T-helper 22 cell (primary cell): ENCODE results near the gene NDEL1.
A peak's percentile ranks its signal among the peaks of the same experiment; 100 is the strongest.
"Not testable (repeated sequence)": the region's sequence is repeated elsewhere in the genome, so short reads cannot be mapped to it uniquely, and the experiment has no call there.

Experiments used
- DNase-seq: peaks from one replicate; pipeline ENCODE4 v3.0.0-alpha.2; 2020; ENCODE audit warnings: low read depth

NDEL1 gene, protein sequence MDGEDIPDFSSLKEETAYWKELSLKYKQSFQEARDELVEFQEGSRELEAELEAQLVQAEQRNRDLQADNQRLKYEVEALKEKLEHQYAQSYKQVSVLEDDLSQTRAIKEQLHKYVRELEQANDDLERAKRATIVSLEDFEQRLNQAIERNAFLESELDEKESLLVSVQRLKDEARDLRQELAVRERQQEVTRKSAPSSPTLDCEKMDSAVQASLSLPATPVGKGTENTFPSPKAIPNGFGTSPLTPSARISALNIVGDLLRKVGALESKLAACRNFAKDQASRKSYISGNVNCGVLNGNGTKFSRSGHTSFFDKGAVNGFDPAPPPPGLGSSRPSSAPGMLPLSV

DNA sequence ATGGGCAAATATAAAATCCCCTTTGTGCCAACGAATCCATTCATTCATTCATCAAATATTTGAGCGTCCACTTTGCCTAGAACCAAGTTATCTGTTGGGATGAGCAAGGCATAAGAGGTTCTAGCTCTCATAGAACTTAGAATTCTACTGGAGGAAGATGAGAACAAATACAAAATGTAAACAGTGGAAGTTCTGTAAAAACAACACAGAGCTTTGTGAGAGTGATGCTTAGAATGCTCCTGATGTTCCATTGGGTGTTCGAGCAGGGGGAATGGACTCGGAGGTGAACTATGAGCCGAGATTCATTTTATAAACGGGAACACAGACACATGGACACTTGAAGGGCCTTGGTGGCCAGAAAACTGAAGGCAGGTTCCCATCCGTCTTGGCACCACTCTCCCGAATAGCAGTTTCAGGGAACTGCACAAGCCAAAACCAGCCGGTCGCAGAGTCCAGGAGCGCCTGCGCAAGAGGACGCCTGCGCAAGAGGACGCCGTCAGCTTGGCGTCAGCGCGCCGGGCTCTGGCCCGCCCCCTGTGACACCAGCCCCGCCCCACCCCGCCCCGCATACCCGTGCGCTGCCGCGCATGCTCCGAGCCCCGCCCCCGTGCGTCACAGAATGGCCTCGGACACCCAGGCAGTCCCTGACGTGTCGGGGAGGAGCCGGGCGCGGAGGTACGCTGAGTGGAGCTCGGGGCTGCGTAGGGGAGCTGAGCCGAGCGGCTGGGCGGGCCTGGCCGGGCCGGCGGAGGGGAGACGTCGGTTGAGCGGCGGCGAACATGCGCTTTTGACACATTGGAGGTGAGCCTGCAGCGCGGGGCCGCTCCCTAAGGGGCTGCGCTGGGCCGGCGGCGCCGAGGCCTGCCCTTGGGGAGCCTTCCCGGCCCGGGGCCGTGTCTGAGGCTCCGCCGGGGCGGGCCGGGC, at the start of gene NDEL1:
Gene NDEL1, plus strand, starts transcription at position 640 of the 924 bp plus-strand sequence. CDS start 8,388 bp downstream, outside the sequence.
- DNase-seq, result peak; percentile 99

DNA sequence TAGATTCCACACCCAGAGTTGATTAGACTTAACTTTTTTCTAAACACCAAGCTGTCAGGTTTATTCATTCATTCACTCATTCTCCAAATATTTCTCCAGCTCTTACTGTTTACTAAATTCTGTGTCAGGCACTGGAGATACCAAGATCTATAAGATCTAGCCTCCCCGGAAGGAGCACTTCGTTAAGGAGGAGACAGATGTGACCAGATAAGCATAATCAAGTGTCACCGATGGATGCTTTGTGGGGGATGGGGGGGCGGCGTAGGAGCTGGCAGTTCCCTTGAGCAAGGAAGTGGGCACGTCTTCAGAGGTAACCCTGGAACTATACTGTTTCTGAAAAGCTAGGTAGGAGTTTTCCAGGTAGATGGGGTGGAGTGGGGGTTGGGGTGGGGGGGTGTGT, 48.8 kb upstream of the NDEL1 start:
- DNase-seq, result no peak

DNA sequence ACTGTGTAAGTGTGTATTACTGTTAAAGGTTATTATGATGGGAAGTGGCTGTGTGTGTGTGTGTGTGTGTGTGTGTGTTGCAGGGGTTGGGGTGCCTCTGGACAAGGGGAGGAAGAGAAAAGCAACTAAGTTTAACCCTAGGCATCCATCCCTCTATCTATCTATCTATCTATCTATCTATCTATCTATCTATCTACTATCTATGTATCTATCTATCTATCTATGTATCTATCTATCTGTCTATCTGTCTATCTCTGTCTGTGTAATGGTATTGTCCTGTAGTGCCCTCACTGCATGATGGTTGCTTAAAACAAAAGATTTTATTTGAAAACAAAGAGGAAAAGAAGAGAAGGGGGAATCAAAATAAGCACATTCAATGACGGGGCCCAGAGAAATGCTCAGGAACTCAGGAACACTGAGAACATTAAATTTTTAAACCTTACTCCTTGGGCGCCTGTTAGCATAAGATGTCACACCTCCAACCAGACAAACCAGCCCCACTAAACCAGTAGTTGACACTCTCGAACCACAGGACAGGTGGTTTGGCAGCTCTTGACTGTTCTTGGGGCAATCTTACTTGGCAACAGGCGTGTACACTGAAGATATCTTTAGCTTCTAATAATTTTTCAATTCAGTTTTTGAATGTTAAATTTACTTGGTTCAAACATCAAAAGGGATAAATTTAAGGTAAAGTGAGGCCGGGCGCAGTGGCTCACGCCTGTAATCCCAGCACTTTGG, 47.6 kb upstream of the NDEL1 start:
- DNase-seq, result no peak

DNA sequence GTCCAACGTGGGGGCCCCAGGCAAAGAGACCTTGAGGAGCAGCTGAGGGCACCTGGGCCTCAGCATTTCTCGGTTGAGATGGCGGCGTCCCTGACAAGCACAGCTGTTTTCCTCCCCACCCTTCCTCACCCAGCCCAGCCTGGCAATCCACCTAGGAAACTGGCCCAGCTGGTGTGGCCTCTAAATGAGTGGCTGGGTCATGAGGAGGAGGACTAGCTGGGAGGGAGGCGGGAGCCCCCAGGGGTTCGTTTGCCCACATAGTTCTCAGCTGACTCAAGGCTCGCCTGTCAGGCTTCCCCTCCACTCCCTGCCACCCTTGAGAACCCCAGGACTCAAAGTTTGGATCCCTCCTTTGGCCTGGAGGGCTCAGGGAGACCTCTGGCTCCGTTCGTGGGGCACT, 44.0 kb upstream of the NDEL1 start:
- no peak for DNase-seq

DNA sequence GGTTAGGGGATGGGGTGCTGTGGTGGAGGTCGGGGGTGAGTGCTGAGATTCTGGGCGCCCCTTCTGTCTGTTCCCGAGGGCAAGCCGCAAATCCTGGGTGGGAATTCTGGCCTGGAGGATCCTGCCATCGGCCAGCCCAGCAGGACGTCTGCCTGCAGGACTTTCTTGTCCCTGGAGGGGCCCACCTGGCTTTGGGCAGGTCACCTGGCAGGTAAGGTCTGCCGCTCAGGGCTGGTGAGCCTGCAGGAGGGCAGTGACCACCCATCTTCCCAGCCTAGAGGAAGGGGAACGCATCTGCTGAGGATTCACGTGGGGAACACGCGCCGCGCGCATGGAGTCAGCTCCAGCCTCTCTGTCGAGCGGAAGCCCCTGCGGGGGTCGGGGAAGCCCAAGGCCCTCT, 43.4 kb upstream of the NDEL1 start:
- DNase-seq, result no peak

DNA sequence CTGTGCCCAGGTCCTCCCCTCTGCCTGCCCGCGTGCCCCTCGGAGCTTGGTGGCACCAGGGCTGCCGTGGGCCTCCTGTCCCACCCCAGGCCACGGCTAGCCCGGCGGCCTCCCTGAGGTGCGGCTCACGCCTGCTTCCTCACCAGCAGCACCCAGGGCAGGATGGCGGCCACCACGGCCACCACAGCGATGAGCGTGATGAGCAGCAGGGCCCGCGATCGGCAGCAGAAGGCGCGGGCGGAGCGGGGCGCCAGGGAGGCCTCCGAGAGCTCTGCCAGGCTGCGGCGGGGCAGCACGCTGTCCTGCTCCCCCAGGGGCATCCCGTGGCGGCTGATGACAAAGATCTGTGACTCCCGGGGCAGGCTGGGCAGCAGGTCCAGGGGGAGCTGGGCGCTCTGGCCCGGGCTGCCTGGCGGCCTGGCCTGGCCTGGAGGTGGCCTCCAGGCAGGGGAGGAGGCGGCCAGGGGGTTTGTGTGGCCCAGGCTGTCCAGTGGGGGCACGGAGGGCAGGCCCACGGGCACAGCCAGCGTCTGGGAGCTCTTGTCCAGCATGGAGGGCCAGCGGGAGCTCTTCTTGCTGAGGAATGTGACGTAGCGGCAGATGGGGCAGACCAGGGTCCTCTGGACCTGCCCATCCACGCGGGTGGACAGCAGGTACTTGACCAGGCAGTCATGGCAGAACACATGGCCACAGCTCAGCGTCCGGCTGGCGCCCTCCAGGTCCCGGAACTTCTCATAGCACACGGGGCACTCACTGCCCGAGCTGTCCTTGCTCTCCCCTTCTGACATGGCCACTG, 42.8 kb upstream of the NDEL1 start:
- no peak for DNase-seq

DNA sequence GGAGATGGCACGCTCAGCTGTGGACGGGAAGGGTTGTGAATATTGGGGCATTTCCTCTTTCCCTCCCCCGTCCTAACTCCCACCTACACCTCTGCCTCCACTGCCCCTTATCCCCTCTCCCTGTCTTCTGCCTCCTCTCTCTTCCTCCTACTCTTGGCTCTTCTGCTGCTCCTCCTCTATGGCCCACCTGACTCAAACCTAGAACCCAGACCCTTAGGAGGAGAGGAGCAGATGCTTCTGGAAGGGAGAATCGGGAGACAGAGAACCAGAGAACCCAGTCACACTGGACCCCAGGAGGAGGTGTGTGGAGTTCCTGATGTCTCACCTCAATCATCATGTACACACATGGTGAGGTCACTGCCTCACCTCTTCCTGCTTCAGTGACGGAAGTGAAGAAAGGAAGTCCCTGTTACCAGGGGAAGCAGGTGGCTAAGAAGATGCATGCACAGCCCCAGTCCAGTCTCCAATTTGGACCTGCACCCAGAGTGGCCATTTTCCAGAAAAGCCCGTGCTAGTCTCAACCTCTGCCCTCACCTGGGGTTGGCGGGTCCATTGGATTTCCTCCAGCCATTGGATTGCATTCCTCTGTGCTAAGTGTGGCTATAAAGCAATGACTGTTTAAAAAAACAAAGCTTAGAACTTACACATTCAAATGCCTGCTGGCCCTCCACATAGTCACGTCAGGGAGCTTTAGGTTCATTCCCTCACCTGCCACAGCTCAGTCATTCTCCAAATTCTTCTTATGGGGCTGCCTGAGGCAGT, 42.0 kb upstream of the NDEL1 start:
- no peak for DNase-seq

DNA sequence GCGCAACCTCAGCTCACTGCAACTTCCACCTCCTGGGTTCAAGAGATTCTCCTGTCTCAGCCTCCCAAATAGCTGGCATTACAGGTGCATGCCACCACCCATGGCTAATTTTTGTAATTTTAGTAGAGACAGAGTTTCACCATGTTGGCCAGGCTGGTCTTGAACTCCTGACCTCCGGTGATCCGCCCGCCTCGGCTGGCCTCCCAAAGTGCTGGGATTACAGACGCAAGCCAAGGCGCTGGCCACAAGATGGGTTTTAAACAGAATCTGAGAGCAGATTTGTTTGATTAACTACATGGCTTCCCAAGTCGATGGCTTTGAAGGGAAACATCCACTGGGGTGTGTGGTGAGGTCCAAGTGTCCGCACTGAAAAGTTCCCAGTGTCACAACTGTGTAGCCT, 41.2 kb upstream of the NDEL1 start:
- DNase-seq, result not testable (repeated sequence)

DNA sequence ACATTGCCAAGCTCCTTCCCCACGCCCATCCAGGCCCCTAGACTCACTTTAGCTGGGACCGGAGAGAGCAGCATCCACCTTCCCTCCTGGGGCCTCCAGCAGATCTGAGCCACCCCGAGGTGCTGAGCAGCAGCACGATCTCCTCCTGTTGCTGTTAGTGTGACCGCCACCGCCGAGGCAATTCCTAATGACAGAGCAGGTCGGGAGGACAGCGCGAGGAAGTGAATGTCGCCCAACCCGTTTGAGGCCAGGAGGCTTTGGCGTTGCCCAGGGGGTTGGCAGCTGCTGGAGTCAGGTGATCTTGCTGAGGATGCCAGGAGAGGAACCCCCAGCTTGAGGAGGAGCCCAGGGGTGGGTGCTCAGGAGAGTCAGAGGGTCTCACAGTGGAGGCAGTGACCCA, 38.0 kb upstream of the NDEL1 start, which contains the start of gene RNF222:
Gene RNF222, minus strand, starts transcription at position 192 of the 400 bp plus-strand sequence. CDS start 4,366 bp downstream, outside the sequence.
- no peak for DNase-seq

DNA sequence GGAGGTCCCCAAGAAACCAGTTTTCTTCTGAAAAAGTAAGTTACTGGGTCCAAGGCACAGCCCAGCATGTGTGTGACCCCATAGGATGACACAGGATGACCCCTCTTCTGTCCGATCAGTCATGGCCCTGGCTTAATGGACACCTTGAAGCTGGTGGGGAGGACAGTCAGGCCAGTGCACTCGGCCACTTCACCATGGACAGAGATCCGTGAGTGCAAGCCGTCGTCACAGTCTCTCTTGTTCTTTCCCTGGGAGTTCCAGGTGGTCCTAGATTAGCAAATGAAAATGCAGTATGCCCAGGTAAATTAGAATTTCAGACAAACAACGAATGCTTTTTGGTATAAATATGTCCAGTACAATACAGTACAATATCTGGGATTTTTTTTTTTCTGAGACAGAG, 36.7 kb upstream of the NDEL1 start:
- DNase-seq, result no peak

DNA sequence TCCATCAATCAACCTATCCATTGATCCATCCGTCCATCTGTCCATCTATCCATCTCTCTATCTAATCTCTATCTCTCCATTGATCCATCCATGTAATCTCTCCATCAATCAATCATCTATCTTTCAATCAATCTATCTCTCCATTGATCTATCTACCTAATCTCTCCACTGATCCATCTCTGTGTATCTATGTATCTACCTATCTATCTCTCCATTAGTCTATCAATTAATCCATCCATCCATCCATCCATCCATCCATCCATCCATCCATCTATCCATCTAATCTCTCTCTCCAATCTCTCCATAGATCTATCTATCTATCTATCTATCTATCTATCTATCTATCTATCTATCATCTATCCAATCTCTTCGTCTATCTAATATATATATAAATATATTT, 34.6 kb upstream of the NDEL1 start:
- DNase-seq, result no peak

DNA sequence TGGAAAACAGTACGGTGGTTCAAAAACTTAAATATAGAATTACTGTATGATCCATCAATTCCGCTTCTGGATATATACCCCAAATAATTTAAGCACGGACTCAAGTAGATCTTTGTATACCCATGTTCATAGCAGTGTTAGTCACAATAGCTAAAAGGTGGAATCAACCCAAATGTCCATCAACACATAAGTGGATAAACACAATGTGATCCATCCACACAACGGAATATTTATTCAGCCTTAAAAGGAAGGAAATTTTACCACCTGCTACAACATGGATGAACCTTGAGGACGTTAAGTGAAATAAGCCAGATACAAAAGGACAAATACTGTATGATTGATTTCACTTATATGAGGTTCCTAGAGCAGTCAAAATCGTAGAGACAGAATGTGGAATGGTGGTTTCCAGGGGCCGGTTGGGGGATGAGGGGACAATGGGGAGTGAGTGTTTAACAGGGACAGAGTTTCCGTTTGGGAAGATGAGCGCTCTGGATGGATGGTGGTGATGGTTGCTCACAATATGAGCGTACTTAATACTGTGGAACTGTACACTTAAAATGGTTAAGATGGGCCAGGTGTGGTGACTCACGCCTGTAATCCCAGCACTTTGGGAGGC, 32.7 kb upstream of the NDEL1 start:
- DNase-seq, result no peak

DNA sequence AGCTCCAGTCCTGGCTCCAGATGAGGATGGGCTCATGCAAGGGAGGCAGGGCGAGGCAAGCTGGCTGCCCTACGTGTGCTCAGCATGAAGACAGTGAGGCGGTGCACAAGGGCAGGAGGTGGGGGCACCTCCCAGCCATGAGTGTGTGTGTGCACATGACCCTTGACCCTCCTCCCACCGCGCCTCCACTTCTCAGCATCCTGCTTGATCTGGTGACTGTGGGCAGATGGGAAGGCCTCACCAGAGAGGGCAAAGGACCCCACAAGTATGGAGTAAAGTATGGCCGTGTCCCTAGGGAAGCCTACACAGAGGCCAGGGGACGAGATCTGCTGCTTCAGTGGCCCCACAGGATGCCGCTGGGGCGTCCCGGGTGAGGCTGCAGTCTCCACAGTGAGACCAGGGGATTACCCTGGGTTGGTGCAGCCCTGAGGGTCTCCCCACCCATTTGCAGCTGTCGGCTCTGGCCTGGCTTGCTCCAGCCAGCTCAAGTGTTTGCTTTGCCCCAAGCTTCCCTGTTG, 30.1 kb upstream of the NDEL1 start:
- no peak for DNase-seq

DNA sequence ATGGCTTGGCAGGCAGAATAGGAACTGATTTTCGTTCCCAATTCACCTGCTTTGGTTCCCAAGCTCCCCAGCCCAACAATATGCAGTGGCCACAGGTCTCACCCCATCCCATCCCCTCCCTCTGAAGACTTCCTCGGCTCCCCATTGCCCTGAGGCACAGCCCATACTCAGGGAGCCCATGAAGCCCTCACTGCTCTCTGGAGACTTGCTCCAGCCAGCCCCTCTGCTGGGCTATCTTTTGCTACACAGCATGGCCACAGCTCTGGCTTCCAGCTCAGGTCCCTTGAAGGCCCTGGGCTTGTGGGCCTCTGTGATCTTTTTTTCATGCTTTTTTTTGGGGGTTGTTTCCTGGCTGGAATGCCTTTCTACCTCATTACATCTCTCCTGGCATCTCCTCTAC, 29.5 kb upstream of the NDEL1 start:
- DNase-seq, result no peak

DNA sequence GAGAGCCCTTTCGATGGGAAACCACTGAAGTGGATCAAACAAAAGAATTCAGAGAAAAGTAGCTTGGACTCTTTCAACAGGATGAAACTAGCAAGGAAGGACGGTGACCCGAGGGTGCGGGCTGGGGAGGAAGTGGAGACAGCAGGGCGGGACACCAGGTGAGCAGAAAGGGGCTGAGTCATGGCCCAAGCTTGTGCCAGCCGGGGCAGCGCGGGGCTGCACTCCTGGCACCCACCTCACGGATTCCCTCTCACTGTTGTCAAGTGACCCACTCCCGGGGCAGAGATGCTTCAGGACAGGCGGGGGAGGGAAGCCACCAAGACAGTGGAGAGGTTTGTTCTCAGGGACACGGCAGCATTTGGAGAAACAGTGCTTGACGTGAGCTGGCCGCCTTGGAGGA, 27.3 kb upstream of the NDEL1 start:
- DNase-seq, result no peak

DNA sequence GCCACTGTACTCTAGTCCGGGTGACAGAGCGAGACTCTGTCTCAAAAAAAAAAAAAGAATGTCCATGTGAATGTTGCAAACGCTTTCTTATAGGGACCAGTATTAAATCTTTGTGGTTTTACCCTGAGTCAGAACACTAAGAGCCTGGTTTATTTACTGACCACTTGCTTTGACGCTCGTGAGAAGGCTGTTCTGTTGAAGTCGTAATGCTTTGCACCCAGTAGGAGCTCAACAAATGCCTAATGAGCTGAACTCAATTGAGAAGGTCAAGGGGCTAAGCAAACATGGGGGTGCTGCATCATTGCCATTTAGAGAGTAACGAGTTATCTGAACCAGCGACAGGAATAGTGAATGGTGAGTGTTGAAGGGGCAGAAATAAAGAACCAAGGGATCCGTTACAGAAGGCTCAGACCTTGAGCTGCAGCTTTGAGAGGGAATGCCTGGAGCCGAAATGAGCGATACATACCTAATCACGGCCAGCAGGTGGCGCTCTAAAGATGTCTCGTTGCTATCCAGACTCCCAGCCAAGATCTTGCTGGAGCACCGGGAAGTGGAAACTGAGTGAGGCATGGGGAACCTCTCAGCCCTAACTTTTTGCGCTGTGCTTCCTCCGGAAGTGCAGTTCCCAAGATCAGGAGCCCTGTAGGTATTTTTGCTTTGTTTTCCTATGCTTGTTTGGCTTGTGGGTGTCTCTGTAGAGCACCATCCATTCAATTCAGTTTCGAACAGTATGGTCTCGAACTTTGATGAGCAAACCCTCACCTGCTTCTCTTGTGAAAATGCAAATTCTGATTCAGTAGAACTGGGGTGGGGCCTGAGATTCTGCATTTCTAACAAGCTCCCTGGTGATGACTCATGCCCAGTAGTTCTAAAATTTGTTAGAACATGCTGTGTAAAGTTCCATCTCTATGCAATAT, 25.5 kb upstream of the NDEL1 start:
- DNase-seq, result peak; percentile 41

DNA sequence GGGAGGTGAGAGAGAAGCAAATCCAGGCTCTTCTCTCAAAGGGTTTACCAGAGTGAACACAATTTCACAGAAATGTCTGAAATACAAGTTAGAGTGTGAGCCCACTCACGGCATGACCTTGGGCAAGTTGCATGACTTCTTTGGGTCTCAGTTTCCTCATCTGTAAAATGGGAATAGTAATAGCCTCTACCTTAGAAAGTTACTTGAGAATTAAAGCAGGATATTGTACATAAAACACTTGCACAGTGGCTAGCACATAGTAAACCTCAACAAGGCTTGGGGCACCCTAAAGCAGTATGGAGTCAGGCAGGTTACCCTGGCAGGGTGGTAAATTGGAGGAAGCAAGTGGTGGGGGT, 24.8 kb upstream of the NDEL1 start:
- DNase-seq, result no peak

DNA sequence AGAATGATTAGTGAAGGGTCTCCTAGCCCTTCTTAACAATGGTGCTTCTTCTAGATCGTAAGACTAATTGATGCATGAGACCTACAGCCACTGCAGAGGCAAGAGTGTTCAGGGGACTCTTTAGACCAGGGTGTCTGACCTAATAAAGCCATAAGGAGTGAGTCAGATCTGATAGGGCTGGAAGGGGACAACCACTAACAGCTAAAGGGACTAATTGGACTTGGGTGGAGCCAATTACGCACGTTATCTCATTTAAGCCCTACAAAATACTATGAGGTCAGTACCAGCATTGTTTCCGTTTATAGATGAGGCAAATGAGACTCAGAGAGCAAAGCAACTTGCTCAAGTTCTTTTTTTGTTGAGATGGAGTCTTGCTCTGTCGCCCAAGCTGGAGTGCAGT, 23.6 kb upstream of the NDEL1 start:
- no peak for DNase-seq

DNA sequence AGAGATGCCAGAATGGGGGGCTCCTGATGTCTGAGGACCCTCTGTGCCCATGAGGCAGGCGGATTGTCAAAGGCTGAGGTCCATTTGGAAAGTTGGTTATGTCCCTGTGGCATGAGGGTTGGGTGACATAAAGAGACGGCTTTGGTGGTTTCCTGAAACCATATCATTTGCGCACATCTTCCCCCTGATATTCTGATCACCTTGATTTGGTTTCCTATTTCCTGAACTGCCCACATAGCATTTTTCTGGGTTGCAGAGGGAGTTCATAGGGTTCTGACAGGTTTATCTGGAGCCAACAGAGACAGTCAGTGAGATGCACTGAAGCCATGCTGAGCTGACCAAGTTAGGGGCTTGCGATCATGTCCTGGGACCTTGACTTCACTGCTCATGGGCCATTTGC, 22.4 kb upstream of the NDEL1 start:
- no peak for DNase-seq
